ENCODE data around the gene B4GALT6.

DNA sequence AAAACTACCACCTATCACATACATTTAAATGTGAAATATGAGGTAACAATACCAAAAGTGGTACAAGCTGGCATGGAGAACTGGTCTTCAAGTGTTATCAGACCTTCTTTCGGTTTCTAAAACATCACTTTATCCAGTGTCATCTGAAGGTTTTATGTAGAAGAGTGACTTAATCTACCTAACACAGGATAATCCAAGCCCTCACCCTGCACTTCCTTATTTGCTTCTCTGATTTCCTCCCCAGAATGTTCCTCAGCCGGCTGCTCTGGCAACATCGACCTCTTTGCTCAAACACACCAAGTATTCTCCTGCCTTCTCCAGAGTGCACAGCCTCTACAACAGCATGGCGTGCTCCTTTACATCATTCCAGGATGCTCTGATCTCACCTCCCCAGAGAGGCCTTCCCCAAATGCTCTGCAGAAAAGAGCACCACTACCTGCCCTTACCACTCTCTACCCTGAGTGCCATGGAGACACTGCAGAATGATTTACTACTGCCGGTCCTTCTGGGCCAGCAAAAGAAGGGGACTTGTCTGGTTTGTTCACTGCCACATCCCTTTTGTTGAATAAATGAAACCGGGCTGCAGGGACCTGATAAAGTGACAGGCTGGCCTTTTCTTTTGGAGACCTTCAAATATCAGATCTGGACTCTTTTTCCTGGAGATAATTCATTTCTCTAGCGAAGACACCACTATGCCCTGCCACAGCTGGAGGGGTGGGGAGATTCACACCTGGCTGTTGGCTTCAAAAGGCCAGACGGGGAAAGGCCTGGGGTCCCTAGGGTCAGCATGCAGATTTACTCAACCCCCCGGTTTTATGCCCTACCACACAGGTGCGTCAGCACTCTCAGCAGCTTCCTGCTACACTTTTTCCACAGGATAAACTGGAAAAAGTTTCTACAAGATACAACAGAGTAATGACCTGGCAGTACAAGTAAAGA is 50.7 kb downstream of the B4GALT6 start:
- TF ChIP-seq CTCF (IDR thresholded peaks at IDR 0.05) (no peak), POLR2A (IDR thresholded peaks at IDR 0.05) (no peak)
